ENCODE measurements around the gene NR0B1.

Gene NR0B1

GRCh38 chrX:30262763-30263162 lies 46.4 kb downstream of the NR0B1 start:
- DNase-seq, result no peak

- DNase-seq, result no peak
Observed at GRCh38 chrX:30261012-30261411, 48.2 kb downstream of the NR0B1 start.

GRCh38 chrX:30259927-30260326 lies 49.3 kb downstream of the NR0B1 start:
- DNase-seq, result no peak

Data from NCI-H226 (cell line).